ENCODE data around the gene ONECUT3. TPM values are rescaled to one million over a fixed set of nuclear protein-coding genes. Genes with fewer than 3 reads are reported as not detected.

ONECUT3 gene
- total RNA-seq, 4 donors from 2014 or later = not detected

GRCh38 chr19:1756264-1756663 lies 3.0 kb downstream of the ONECUT3 start:
- Histone ChIP-seq H3K4me1 (peaks cover 0 to 36% (median 5%) of the 10 kb centered on the region in 4 donors), H3K27ac (no peak overlapping the region), H3K4me3 (no peak overlapping the region), H3K27me3 (peaks cover 3 to 87% of the 10 kb centered on the region in 2 donors), H3K9me3 (no peaks in the 10 kb centered on the region), H3K36me3 (no peaks in the 10 kb centered on the region)
- no peak for TF ChIP-seq POLR2A (IDR thresholded peaks at IDR 0.05)
- no peak for TF ChIP-seq CTCF (IDR thresholded peaks at IDR 0.05)
- DNase-seq (ENCODE audit: low spot score in 2 of 2) = no peak
- WGBS, 2 donors = 4 to 5% methylated on average over 14 to 20 of the region's 20 CpGs

GRCh38 chr19:1756705-1757465 lies 3.6 kb downstream of the ONECUT3 start:
- peaks cover 0 to 36% (median 5%) of the 10 kb centered on the region in 4 donors for H3K4me1 ChIP-seq
- H3K4me3 ChIP-seq = no peak overlapping the region
- no peaks in the 10 kb centered on the region for H3K9me3 ChIP-seq
- TF ChIP-seq EP300 (IDR thresholded peaks at IDR 0.05) = no peak
- TF ChIP-seq POLR2A (IDR thresholded peaks at IDR 0.05) = no peak
- TF ChIP-seq CTCF (IDR thresholded peaks at IDR 0.05) = no peak
- no peak overlapping the region for H3K27ac ChIP-seq
- H3K36me3 ChIP-seq = no peaks in the 10 kb centered on the region
- H3K27me3 ChIP-seq = peaks cover 3 to 87% of the 10 kb centered on the region in 2 donors
- DNase-seq (ENCODE audit: low spot score in 2 of 2) = no peak
- 1 to 3% methylated on average over 26 of the region's 29 CpGs for WGBS, 2 donors

GRCh38 chr19:1757468-1758230 lies 4.3 kb downstream of the ONECUT3 start:
- no peak overlapping the region for H3K27ac ChIP-seq
- TF ChIP-seq EP300 (IDR thresholded peaks at IDR 0.05) = no peak
- TF ChIP-seq CTCF (IDR thresholded peaks at IDR 0.05) = no peak
- no peak for TF ChIP-seq POLR2A (IDR thresholded peaks at IDR 0.05)
- WGBS, 2 donors = 1% methylated on average over 40 to 61 of the region's 86 CpGs
- H3K9me3 ChIP-seq = no peaks in the 10 kb centered on the region
- peaks cover 0 to 36% (median 5%) of the 10 kb centered on the region in 4 donors for H3K4me1 ChIP-seq
- DNase-seq (ENCODE audit: low spot score in 2 of 2) = no peak
- peaks cover 3 to 87% of the 10 kb centered on the region in 2 donors for H3K27me3 ChIP-seq
- H3K4me3 ChIP-seq = no peak overlapping the region
- H3K36me3 ChIP-seq = no peaks in the 10 kb centered on the region

GRCh38 chr19:1758231-1758577 lies 4.9 kb downstream of the ONECUT3 start:
- 1 to 5% methylated on average over 10 of the region's 10 CpGs for WGBS, 2 donors
- Histone ChIP-seq H3K4me3 (no peak overlapping the region), H3K9me3 (no peaks in the 10 kb centered on the region), H3K27me3 (peaks cover 3 to 88% of the 10 kb centered on the region in 2 donors), H3K4me1 (peaks cover 0 to 33% (median 5%) of the 10 kb centered on the region in 4 donors), H3K36me3 (no peaks in the 10 kb centered on the region), H3K27ac (no peak overlapping the region)
- no peak for DNase-seq (ENCODE audit: low spot score in 2 of 2)
- no peak for TF ChIP-seq EP300 (IDR thresholded peaks at IDR 0.05)
- TF ChIP-seq POLR2A (IDR thresholded peaks at IDR 0.05) = no peak
- TF ChIP-seq CTCF (IDR thresholded peaks at IDR 0.05) = no peak
